ENCODE results near the gene TCF12.

TCF12 gene

GRCh38 chr15:57320631-57321220 is 402.3 kb downstream of the TCF12 start:
- no peak for DNase-seq (ENCODE audit: low read depth)

GRCh38 chr15:57321485-57321884 is 403.0 kb downstream of the TCF12 start:
- no peak for DNase-seq (ENCODE audit: low read depth)

GRCh38 chr15:57321973-57322601 is 403.6 kb downstream of the TCF12 start:
- no peak for DNase-seq (ENCODE audit: low read depth)

- DNase-seq (ENCODE audit: low read depth): no peak
These were observed 404.3 kb downstream of the TCF12 start for GRCh38 chr15:57322602-57323250.

- DNase-seq (ENCODE audit: low read depth): no peak
These were observed 404.9 kb downstream of the TCF12 start for GRCh38 chr15:57323299-57323805.

GRCh38 chr15:57323806-57324589 is 405.6 kb downstream of the TCF12 start:
- no peak for DNase-seq (ENCODE audit: low read depth)

GRCh38 chr15:57324590-57324890 is 406.1 kb downstream of the TCF12 start:
- DNase-seq (ENCODE audit: low read depth): no peak

- no peak for DNase-seq (ENCODE audit: low read depth)
These were observed 406.7 kb downstream of the TCF12 start for GRCh38 chr15:57324944-57325679.

GRCh38 chr15:57326196-57326595 is 407.8 kb downstream of the TCF12 start:
- no peak for DNase-seq (ENCODE audit: low read depth)

GRCh38 chr15:57327985-57328471 is 409.6 kb downstream of the TCF12 start:
- no peak for DNase-seq (ENCODE audit: low read depth)

- DNase-seq (ENCODE audit: low read depth): no peak
These were observed 410.0 kb downstream of the TCF12 start for GRCh38 chr15:57328479-57328878.

- no peak for DNase-seq (ENCODE audit: low read depth)
These were observed 410.5 kb downstream of the TCF12 start for GRCh38 chr15:57328897-57329296.

- no peak for DNase-seq (ENCODE audit: low read depth)
These were observed 411.3 kb downstream of the TCF12 start for GRCh38 chr15:57329582-57330367.

GRCh38 chr15:57330619-57331340 is 412.3 kb downstream of the TCF12 start:
- no peak for DNase-seq (ENCODE audit: low read depth)

- DNase-seq (ENCODE audit: low read depth): no peak
These were observed 413.9 kb downstream of the TCF12 start for GRCh38 chr15:57332326-57332725.

GRCh38 chr15:57333487-57333886 is 415.0 kb downstream of the TCF12 start:
- no peak for DNase-seq (ENCODE audit: low read depth)

GRCh38 chr15:57334257-57334656 is 415.8 kb downstream of the TCF12 start:
- no peak for DNase-seq (ENCODE audit: low read depth)

- DNase-seq (ENCODE audit: low read depth): no peak
These were observed 416.9 kb downstream of the TCF12 start for GRCh38 chr15:57335293-57335715.

GRCh38 chr15:57335719-57336118 is 417.3 kb downstream of the TCF12 start:
- DNase-seq (ENCODE audit: low read depth): no peak

GRCh38 chr15:57337868-57338411 is 419.5 kb downstream of the TCF12 start:
- no peak for DNase-seq (ENCODE audit: low read depth)
